GM21825 (cell line): ENCODE measurements around the gene DENND1A.
"Not testable (repeated sequence)": the region's sequence is repeated elsewhere in the genome, so short reads cannot be mapped to it uniquely, and the experiment has no call there.

Experiments
- ATAC-seq: cut with Tn5 transposase; IDR thresholded peaks from one replicate; pipeline ENCODE4 v1.9.1; 2021; ENCODE audit warnings: mild to moderate bottlenecking, moderate library complexity; ENCODE audit not compliant: unreplicated experiment

DENND1A gene

GRCh38 chr9:123637945-123638634, 291.8 kb downstream of the DENND1A start:
- ATAC-seq = no peak

- ATAC-seq = no peak
Observed at GRCh38 chr9:123637606-123637944, 292.4 kb downstream of the DENND1A start.

GRCh38 chr9:123636805-123637204, 293.1 kb downstream of the DENND1A start:
- not testable (repeated sequence) for ATAC-seq

- no peak for ATAC-seq
Observed at GRCh38 chr9:123631862-123632261, 298.1 kb downstream of the DENND1A start.

- no peak for ATAC-seq
Observed at GRCh38 chr9:123630233-123630632, 299.7 kb downstream of the DENND1A start.

- ATAC-seq = no peak
Observed at GRCh38 chr9:123629531-123629930, 300.4 kb downstream of the DENND1A start.

GRCh38 chr9:123622711-123623241, 307.1 kb downstream of the DENND1A start:
- no peak for ATAC-seq

GRCh38 chr9:123620239-123620638, 309.7 kb downstream of the DENND1A start:
- ATAC-seq = no peak

- no peak for ATAC-seq
Observed at GRCh38 chr9:123617952-123618678, 311.8 kb downstream of the DENND1A start.

GRCh38 chr9:123617286-123617685, 312.6 kb downstream of the DENND1A start:
- ATAC-seq = no peak

- ATAC-seq = no peak
Observed at GRCh38 chr9:123616707-123617106, 313.2 kb downstream of the DENND1A start.

GRCh38 chr9:123615381-123615780, 314.5 kb downstream of the DENND1A start:
- ATAC-seq = no peak

- no peak for ATAC-seq
Observed at GRCh38 chr9:123614306-123615263, 315.3 kb downstream of the DENND1A start.

GRCh38 chr9:123611226-123611625, 318.7 kb downstream of the DENND1A start:
- no peak for ATAC-seq

GRCh38 chr9:123609844-123610243, 320.1 kb downstream of the DENND1A start:
- ATAC-seq = no peak

- ATAC-seq = peak; percentile 94
Observed at GRCh38 chr9:123608104-123608503, 321.8 kb downstream of the DENND1A start.

- ATAC-seq = no peak
Observed at GRCh38 chr9:123607479-123607878, 322.4 kb downstream of the DENND1A start.

- ATAC-seq = no peak
Observed at GRCh38 chr9:123606141-123606540, 323.8 kb downstream of the DENND1A start.

- ATAC-seq = no peak
Observed at GRCh38 chr9:123605286-123605685, 324.6 kb downstream of the DENND1A start.

- no peak for ATAC-seq
Observed at GRCh38 chr9:123604861-123605260, 325.1 kb downstream of the DENND1A start.

GRCh38 chr9:123601828-123602227, 328.1 kb downstream of the DENND1A start:
- ATAC-seq = no peak
